Hindlimb muscle (tissue), 1 donor: ENCODE data around the gene GGT1. TPM values are rescaled to one million over a fixed set of nuclear protein-coding genes. Genes with fewer than 3 reads are reported as not detected.
"Not testable (repeated sequence)": the region's sequence is repeated elsewhere in the genome, so short reads cannot be mapped to it uniquely, and the experiment has no call there.

Experiments
- DNase-seq: peaks from one replicate; pipeline ENCODE4 v3.0.0-alpha.2; 2013
- polyA plus RNA-seq: library from polyadenylated mRNA; unstranded; fragments of 120-200 nt; gene quantifications from one replicate; pipeline ENCODE4 v1.2.1, GENCODE V29; 2013; ENCODE audit not compliant: insufficient read length

GGT1 gene
- polyA plus RNA-seq, 1 donor: 3.9 TPM

GRCh38 chr22:24584166-24584790 is 18.7 kb upstream of the GGT1 start:
- DNase-seq: no peak

GRCh38 chr22:24584871-24585411 is 18.1 kb upstream of the GGT1 start:
- DNase-seq: no peak

GRCh38 chr22:24585461-24585860 is 17.5 kb upstream of the GGT1 start:
- no peak for DNase-seq

DNA sequence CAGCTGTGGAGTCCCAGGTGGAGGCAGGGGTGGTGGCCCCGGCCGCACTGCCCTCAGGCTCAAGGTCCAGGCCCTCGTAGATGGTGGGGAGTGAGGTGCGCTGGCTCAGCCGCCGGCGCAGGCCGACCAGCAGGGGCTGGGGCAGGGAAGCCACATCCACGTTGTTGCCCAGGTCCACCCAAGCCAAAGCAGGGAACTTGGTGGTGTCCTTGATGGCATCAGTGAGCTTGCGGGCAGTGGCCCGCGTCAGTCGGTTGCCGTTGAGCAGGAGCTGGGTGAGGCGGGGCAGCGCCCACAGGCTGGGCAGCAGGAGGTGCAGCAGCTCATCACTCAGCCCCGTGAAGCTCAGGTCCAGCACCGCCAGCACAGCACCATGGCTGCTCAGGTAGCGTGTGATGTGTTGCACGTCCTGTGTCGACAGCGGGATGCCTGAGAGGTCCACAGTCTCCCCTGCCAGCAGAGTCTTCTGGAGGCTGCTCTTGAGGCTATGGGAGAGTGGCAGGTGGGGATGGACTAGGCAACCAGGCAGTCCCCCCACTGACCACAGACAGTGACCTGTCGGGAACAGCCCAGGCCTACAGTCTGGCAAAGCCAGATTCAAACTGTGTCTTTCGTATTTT is 17.0 kb upstream of the GGT1 start:
- DNase-seq: no peak

DNA sequence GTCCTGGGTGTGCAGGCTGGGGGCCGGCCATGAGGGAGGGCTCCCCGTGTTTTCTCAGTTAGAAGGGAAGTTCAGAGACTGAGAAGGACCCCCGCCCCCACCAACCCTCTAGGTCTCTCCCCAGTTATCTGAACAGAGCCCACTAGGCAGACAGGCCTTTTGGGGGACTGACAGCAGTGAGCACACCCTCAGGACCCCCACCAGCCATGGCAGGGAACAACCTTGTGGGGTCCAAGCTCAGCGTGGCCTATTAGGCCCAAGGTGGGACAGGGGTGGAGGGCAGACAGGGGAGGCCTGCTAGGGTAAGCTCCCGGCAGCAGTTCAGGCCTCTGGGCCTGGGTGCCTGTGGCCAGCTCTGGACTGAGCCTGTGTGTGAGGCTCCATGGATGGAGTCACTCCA is 15.7 kb upstream of the GGT1 start:
- no peak for DNase-seq

DNA sequence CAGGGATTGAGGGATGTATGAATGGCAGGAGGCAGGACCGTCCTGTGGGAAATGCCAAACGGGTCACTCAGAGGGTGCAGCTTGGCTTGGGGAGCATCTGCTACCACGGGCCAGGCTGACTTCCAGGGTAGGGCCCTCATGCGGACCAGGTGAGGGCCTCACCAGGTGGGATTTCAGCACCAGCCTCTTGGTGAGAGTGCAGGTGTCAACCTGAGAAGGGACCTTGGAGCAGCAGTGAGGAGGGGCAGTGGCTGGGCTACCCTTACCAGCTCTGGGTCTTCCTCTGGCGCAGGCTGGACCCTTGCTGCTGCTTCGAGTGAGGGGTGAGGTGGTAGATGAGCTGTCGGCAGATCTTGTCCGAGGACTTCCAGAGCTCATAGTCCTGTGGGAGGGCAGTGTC is 15.0 kb upstream of the GGT1 start:
- no peak for DNase-seq

GRCh38 chr22:24588381-24588756 is 14.6 kb upstream of the GGT1 start:
- no peak for DNase-seq

GRCh38 chr22:24588757-24589481 is 14.1 kb upstream of the GGT1 start:
- DNase-seq: no peak

GRCh38 chr22:24589518-24590030 is 13.4 kb upstream of the GGT1 start:
- DNase-seq: no peak

DNA sequence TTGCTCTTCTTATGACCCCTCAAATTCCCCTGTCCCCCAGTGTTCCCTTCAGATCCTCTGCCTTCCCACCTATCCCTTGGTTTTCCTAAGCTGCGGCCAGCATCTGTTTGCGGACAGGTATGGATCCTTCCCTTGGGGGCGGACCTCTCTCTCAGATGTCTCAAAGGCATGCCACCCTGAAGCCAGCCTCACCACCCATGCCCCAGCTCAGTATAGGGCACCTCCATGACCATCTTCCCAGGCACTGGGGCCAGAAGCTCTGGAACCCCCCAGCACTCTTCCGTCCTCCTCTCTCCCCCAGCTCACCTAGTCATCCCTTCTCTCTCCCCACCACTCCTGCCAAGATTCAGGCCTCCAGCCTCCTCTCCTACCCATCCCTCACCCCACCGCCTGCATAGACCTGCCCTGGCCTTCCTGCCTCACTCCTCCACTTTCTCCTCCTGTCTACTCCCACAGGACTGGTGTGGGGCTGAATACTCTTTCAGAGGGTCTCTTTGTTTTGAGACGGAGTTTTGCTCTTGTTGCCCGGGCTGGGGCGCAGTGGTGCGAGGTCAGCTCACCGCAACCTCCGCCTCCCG is 12.3 kb upstream of the GGT1 start:
- no peak for DNase-seq

GRCh38 chr22:24591286-24591830 is 11.6 kb upstream of the GGT1 start:
- DNase-seq: no peak

GRCh38 chr22:24592058-24592850 is 10.7 kb upstream of the GGT1 start:
- no peak for DNase-seq

- peak; percentile 84 for DNase-seq
Observed at GRCh38 chr22:24592851-24593558, 10.0 kb upstream of the GGT1 start, which contains the start of gene LRRC75B. Gene LRRC75B, minus strand, starts transcription at chr22:24593073. Its CDS starts 34 bp downstream, at chr22:24593039.

- DNase-seq: not testable (repeated sequence)
Observed at GRCh38 chr22:24593559-24593835, 9.5 kb upstream of the GGT1 start.

GRCh38 chr22:24593836-24594568 is 9.0 kb upstream of the GGT1 start:
- DNase-seq: no peak

DNA sequence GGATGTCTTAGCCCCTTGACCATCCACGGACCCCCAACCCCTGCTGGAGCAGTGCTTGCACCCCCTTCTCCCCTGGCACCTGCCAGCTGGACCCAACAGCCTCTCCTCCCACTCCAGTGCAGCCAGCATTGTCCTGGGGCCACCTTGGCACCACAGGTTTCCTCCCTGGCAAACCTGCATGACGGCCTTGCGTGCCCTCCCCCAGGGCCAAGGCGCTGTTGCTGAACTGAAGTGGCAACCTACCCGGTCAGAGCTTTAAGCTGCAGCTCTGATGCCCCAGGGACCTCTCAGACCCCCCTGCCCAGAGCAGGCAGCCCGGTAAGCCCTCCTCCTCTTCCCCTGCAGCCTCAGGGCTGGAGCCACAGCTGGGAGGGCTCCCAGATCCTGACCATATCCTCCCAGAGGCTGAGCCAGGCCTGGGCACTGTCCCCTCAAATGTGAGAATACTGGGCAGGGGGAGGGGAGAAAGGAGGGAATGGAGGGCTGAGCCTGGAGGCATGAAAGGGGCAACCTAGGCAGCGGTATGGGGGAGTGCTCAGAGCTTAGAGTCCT is 8.3 kb upstream of the GGT1 start:
- DNase-seq: no peak

GRCh38 chr22:24595228-24595627 is 7.8 kb upstream of the GGT1 start:
- no peak for DNase-seq

- no peak for DNase-seq
Observed at GRCh38 chr22:24595863-24596262, 7.1 kb upstream of the GGT1 start.

DNA sequence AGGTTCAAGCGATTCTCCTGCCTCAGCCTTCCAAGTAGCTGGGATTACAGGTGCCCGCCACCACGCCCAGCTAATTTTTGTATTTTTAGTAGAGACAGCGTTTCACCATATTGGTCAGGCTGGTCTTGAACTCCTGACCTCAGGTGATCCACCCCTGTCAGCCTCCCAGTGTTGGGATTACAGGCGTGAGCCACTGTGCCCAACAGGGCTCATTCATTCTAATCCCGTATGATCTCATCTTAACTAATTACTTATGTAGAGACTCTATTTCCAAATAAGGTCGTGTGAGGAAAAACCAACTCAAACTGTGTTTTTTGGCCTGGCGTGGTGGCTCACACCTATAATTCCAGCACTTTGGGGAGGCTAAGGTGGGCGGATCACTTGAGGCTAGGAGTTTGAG is 5.9 kb upstream of the GGT1 start:
- DNase-seq: not testable (repeated sequence)

DNA sequence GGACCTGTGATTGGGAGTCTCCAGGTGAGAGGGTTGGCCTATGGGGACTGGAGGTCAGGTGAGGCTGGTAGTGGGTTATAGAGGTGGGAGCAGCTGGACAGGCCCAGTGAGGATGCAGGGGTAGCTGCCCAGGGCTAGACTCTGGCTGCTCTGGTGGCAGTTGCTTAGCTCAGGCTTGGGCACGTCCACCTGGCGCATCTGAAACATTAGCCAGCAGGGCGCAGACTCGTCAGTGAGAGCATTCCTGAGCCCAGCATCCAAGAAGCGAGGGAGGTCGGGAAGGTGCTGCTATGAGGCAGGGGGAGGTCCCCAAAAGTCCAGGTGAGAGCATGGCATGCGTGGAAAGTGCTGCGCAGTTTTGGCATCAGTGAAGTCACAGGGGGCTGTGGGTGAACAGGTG is 3.5 kb upstream of the GGT1 start:
- no peak for DNase-seq
